GM12878 (cell line): ENCODE measurements around the gene CNNM4. TPM values are rescaled to one million over a fixed set of nuclear protein-coding genes. Genes with fewer than 3 reads are reported as not detected.

Experiments
- ATAC-seq: fragments of 200-7000 bp; cut with Tn5 transposase; 3 replicates; pipeline ENCODE4 v1.9.1; 2020; ENCODE audit warnings: mild to moderate bottlenecking, moderate library complexity
- BruUV-seq: library from RNA; stranded (reverse); fragments of 400-500 nt; replicated peaks from 2 replicates; lab custom pipeline; 2021; lab: Mats Ljungman, UMichigan
- CTCF ChIA-PET: fragments of 300-600 bp; sonication (Branson Sonifier 250); formaldehyde crosslinking; extraction: SDS; loops from one replicate; lab custom pipeline; 2021; ENCODE audit warnings: inconsistent platforms; lab: Yijun Ruan, JAX
- POLR2A ChIA-PET: fragments of 350-600 bp; formaldehyde crosslinking; extraction: SDS; loops from one replicate; lab custom pipeline; 2021; ENCODE audit warnings: inconsistent platforms; lab: Charles Lee
- RAD21 ChIA-PET: fragments of 300-600 bp; sonication (Branson Sonifier 250); formaldehyde crosslinking; loops from one replicate; lab custom pipeline; 2023; ENCODE audit warnings: antibody characterized with exemption; ENCODE audit not compliant: unreplicated experiment; lab: Charles Lee
- SMC1A ChIA-PET: fragments of 300-600 bp; sonication (Branson Sonifier 250); formaldehyde crosslinking; loops from one replicate; lab custom pipeline; 2023; ENCODE audit not compliant: unreplicated experiment, uncharacterized antibody; lab: Charles Lee
- DNase-seq: peaks from one replicate; pipeline ENCODE4 v3.0.0-alpha.2; 2011; ENCODE audit warnings: low read depth, low spot score
- FAIRE-seq: peaks from 3 replicates; lab custom pipeline; 2011; peaks lifted over from hg19 to GRCh38; lab: Jason Lieb, UNC
- H2AFZ ChIP-seq: 2 replicates; pipeline ENCODE4 v1.6.0; 2011; ENCODE audit warnings: low read depth, low read length, control low read depth; ENCODE audit not compliant: control insufficient read depth
- H3K27ac ChIP-seq: 2 replicates; pipeline ENCODE4 v1.5.1; 2011; ENCODE audit warnings: control low read depth; ENCODE audit not compliant: control insufficient read depth, insufficient read depth
- H3K27me3 ChIP-seq, 2 experiments: replicated peaks in 1 of 2; 2 replicates each; pipeline versions ENCODE4 v1.6.0 to v1.6.1; 2011; ENCODE audit warnings: low read length in 1 of 2; ENCODE audit not compliant: control insufficient read depth in 2 of 2, insufficient read depth in 2 of 2
- H3K36me3 ChIP-seq, 2 experiments: 2 replicates each; pipeline ENCODE4 v1.5.1; 2011; ENCODE audit warnings: low read length in 1 of 2; ENCODE audit not compliant: control insufficient read depth in 2 of 2, insufficient read depth in 2 of 2
- H3K4me1 ChIP-seq: 2 replicates; pipeline ENCODE4 v1.6.1; 2011; ENCODE audit warnings: mild to moderate bottlenecking, low read length, moderate library complexity, mixed read lengths; ENCODE audit not compliant: control insufficient read depth, insufficient read depth
- H3K4me2 ChIP-seq: 2 replicates; pipeline ENCODE4 v1.6.0; 2011; ENCODE audit warnings: control low read depth; ENCODE audit not compliant: control insufficient read depth, insufficient read depth
- H3K4me3 ChIP-seq: fragments of 200-600 bp; sonication (generic); 2 replicates; pipeline ENCODE4 v1.5.1; 2016
- H3K79me2 ChIP-seq: 2 replicates; pipeline ENCODE4 v1.6.0; 2011; ENCODE audit warnings: low read length; ENCODE audit not compliant: control insufficient read depth, insufficient read depth
- H3K9ac ChIP-seq: 2 replicates; pipeline ENCODE4 v1.8.0; 2011; ENCODE audit warnings: low read length, control low read depth, mixed read lengths; ENCODE audit not compliant: control insufficient read depth, insufficient read depth
- H3K9me3 ChIP-seq: replicated peaks from 3 replicates; pipeline ENCODE4 v1.5.1; 2011; ENCODE audit warnings: mild to moderate bottlenecking, low read length; ENCODE audit not compliant: control insufficient read depth, insufficient read depth
- H4K20me1 ChIP-seq: 2 replicates; pipeline ENCODE4 v1.6.0; 2011; ENCODE audit not compliant: control insufficient read depth, insufficient read depth
- CREB1 ChIP-seq: IDR thresholded peaks from 2 replicates; pipeline ENCODE4 v1.6.1; 2012; ENCODE audit warnings: low read depth, mild to moderate bottlenecking, inconsistent platforms
- EP300 ChIP-seq, 2 experiments: fragments of 150-350 bp in 1 of 2; IDR thresholded peaks; 2 replicates each; pipeline ENCODE4 v1.6.1; 2011 to 2012; ENCODE audit warnings: low read depth in 2 of 2, low read length in 2 of 2, borderline replicate concordance in 1 of 2, improper control_type of control experiment in 1 of 2, inconsistent platforms in 1 of 2; ENCODE audit not compliant: control insufficient read depth in 1 of 2
- IRF5 ChIP-seq: fragments of 450-650 bp; IDR thresholded peaks from 2 replicates; pipeline ENCODE4 v1.6.1; 2017; ENCODE audit warnings: borderline replicate concordance
- NFYB ChIP-seq: IDR thresholded peaks from 2 replicates; pipeline ENCODE4 v1.6.1; 2011; ENCODE audit warnings: low read depth, mild to moderate bottlenecking, low read length, improper control_type of control experiment, moderate library complexity; ENCODE audit not compliant: insufficient read depth
- POLR2A ChIP-seq: IDR thresholded peaks from 2 replicates; pipeline ENCODE4 v1.6.1; 2011; ENCODE audit warnings: low read depth, mild to moderate bottlenecking, low read length
- RELA ChIP-seq: fragments of 450-650 bp; IDR thresholded peaks from 2 replicates; pipeline ENCODE4 v1.8.0; 2014; ENCODE audit warnings: borderline replicate concordance; ENCODE audit not compliant: partially characterized antibody
- TCF12 ChIP-seq: IDR thresholded peaks from 2 replicates; pipeline ENCODE4 v1.6.1; 2011; ENCODE audit warnings: low read depth, mild to moderate bottlenecking, low read length
- USF2 ChIP-seq: IDR thresholded peaks from 2 replicates; pipeline ENCODE4 v1.6.1; 2011; ENCODE audit warnings: low read depth, low read length, improper control_type of control experiment, borderline replicate concordance
- WGBS: methylation state at CpG from one replicate; pipeline ENCODE4 v1.1.6; 2016; ENCODE audit warnings: low lambda C conversion rate; ENCODE audit not compliant: insufficient replicate concordance, insufficient coverage; ENCODE audit errors: missing lambda C conversion rate; 5-methylcytosine and 5-hydroxymethylcytosine counted together
- in situ Hi-C: fragments of 300-500 bp; cut with MboI; formaldehyde crosslinking; loops from 9 replicates; pipeline ENCODE4 v1.14.3; 2018; ENCODE audit warnings: mixed read lengths
- intact Hi-C: fragments of 100-400 bp; cut with micrococcal nuclease; formaldehyde crosslinking; loops from one replicate; pipeline ENCODE4 v1.14.2; 2022; ENCODE audit not compliant: unreplicated experiment
- polyA plus RNA-seq, 11 experiments: library from polyadenylated mRNA; depleted of rRNA in 4 of 11; unstranded in 6 of 11; stranded (reverse) in 5 of 11; fragments of >200 nt; fragmentation: Nextera tagmentation in 4 of 11; fragmentation: Illumina TruSeq in 1 of 11; extraction: Ambion mirVana in 4 of 11; extraction: Trizol in 1 of 11; gene quantifications; 1 replicate in 1 of 11; 2 replicates in 10 of 11; pipeline versions ENCODE4 v1.2.1 to v1.2.3, GENCODE V29; 2011 to 2016; ENCODE audit warnings: inconsistent platforms in 2 of 11, missing spikeins in 2 of 11, low read depth in 1 of 11
- total RNA-seq, 4 experiments: library from RNA; depleted of rRNA in 3 of 4; stranded (reverse); fragments of >200 nt in 3 of 4; fragmentation: Illumina TruSeq in 1 of 4; extraction: Trizol in 1 of 4; gene quantifications; 2 replicates each; pipeline versions ENCODE4 v1.2.1 to v1.2.3, GENCODE V29; 2013 to 2021
- TF ChIP-seq, protein P1 (sequence below): fragments of 450-650 bp; IDR thresholded peaks from 2 replicates; pipeline ENCODE4 v1.6.1; 2014; ENCODE audit warnings: mild to moderate bottlenecking
- TF ChIP-seq, protein P2 (sequence below): fragments of 450-650 bp; formaldehyde crosslinking; IDR thresholded peaks from 2 replicates; pipeline ENCODE4 v1.4.0; 2020; ENCODE audit warnings: mild to moderate bottlenecking, moderate library complexity
- TF ChIP-seq, protein P3 (sequence below): fragments of 150-350 bp; IDR thresholded peaks from 2 replicates; pipeline ENCODE4 v1.6.1; 2014; ENCODE audit warnings: mild to moderate bottlenecking, low read depth, low read length

The CNNM4 gene
- total and polyA plus RNA-seq, 10 of the 15 experiments (the other 5 are each of a cell fraction or from before 2014, with no cell fraction given): 2.4 to 13.8 (median 8.1) TPM

- no peak overlapping the region for H3K4me2 ChIP-seq
- H3K27ac ChIP-seq: no peak overlapping the region
- intact Hi-C loops (no loop called here), in situ Hi-C loops (no loop called here)
- DNase-seq (no peak), FAIRE-seq (no peak), ATAC-seq (no peak)
- H3K4me1 ChIP-seq: no peaks in the 10 kb centered on the region
- ChIA-PET SMC1A (no interaction called here), CTCF (no interaction called here), POLR2A (interaction anchor here (1.0 kb wide), 1 partner anchor 306 kb away, joined by 3 read pairs; no protein-coding TSS in a partner anchor), RAD21 (no interaction called here)
- 97% methylated on average over 6 of the region's 6 CpGs for WGBS
- no peak overlapping the region for H2AFZ ChIP-seq
- H3K9ac ChIP-seq: no peak overlapping the region
- H4K20me1 ChIP-seq: no peaks in the 10 kb centered on the region
- H3K79me2 ChIP-seq: no peaks in the 10 kb centered on the region; the same call in 1 of the 2 replicates
- TF ChIP-seq NFYB: no peak
- no peak for TF ChIP-seq POLR2A
- no peak for TF ChIP-seq IRF5
- TF ChIP-seq RELA: no peak
- TF ChIP-seq, protein P1, sequence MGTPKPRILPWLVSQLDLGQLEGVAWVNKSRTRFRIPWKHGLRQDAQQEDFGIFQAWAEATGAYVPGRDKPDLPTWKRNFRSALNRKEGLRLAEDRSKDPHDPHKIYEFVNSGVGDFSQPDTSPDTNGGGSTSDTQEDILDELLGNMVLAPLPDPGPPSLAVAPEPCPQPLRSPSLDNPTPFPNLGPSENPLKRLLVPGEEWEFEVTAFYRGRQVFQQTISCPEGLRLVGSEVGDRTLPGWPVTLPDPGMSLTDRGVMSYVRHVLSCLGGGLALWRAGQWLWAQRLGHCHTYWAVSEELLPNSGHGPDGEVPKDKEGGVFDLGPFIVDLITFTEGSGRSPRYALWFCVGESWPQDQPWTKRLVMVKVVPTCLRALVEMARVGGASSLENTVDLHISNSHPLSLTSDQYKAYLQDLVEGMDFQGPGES: no peak
- TF ChIP-seq, protein P2, sequence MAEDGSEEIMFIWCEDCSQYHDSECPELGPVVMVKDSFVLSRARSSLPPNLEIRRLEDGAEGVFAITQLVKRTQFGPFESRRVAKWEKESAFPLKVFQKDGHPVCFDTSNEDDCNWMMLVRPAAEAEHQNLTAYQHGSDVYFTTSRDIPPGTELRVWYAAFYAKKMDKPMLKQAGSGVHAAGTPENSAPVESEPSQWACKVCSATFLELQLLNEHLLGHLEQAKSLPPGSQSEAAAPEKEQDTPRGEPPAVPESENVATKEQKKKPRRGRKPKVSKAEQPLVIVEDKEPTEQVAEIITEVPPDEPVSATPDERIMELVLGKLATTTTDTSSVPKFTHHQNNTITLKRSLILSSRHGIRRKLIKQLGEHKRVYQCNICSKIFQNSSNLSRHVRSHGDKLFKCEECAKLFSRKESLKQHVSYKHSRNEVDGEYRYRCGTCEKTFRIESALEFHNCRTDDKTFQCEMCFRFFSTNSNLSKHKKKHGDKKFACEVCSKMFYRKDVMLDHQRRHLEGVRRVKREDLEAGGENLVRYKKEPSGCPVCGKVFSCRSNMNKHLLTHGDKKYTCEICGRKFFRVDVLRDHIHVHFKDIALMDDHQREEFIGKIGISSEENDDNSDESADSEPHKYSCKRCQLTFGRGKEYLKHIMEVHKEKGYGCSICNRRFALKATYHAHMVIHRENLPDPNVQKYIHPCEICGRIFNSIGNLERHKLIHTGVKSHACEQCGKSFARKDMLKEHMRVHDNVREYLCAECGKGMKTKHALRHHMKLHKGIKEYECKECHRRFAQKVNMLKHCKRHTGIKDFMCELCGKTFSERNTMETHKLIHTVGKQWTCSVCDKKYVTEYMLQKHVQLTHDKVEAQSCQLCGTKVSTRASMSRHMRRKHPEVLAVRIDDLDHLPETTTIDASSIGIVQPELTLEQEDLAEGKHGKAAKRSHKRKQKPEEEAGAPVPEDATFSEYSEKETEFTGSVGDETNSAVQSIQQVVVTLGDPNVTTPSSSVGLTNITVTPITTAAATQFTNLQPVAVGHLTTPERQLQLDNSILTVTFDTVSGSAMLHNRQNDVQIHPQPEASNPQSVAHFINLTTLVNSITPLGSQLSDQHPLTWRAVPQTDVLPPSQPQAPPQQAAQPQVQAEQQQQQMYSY (CRISPR knock-in tag): no peak
- no peak for TF ChIP-seq EP300 (IDR thresholded peaks at IDR 0.05; ENCODE audit: borderline replicate concordance in 1 of 2, control insufficient read depth in 1 of 2, low read depth in 2 of 2, low read length in 2 of 2)
- TF ChIP-seq USF2: no peak
- TF ChIP-seq, protein P3, sequence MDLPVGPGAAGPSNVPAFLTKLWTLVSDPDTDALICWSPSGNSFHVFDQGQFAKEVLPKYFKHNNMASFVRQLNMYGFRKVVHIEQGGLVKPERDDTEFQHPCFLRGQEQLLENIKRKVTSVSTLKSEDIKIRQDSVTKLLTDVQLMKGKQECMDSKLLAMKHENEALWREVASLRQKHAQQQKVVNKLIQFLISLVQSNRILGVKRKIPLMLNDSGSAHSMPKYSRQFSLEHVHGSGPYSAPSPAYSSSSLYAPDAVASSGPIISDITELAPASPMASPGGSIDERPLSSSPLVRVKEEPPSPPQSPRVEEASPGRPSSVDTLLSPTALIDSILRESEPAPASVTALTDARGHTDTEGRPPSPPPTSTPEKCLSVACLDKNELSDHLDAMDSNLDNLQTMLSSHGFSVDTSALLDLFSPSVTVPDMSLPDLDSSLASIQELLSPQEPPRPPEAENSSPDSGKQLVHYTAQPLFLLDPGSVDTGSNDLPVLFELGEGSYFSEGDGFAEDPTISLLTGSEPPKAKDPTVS: no peak
- TF ChIP-seq CREB1: no peak
- no peak for TF ChIP-seq TCF12
- H3K4me3 ChIP-seq: no peak overlapping the region
- no peaks in the 10 kb centered on the region for H3K9me3 ChIP-seq
- BruUV-seq: no TSS peak
- H3K27me3 ChIP-seq: no peaks in the 10 kb centered on the region
- peaks cover 5 to 13% of the 10 kb centered on the region in 2 experiments; a peak in 3 of 4 replicates for H3K36me3 ChIP-seq
These were observed 34.4 kb downstream of the CNNM4 start for GRCh38 chr2:96795076-96795475.
